ENCODE results near the gene CCDC106.

GRCh38 chr19:55601084-55601483 is 46.9 kb upstream of the CCDC106 start:
- TF ChIP-seq CTCF (IDR thresholded peaks at IDR 0.05; ENCODE audit: low read length) = no peak
- no peak for TF ChIP-seq EZH2 (IDR thresholded peaks at IDR 0.05; ENCODE audit: borderline replicate concordance, low read length)
